NK-92 treated with Interleukin-12 subunit alpha and Interleukin-12 subunit beta, amount 100 ng/mL, for 24 hours (cell line): ENCODE results near the gene TESK1.
A peak's percentile ranks its signal among the peaks of the same experiment; 100 is the strongest.
"Not testable (repeated sequence)": the region's sequence is repeated elsewhere in the genome, so short reads cannot be mapped to it uniquely, and the experiment has no call there.

Source experiments
- DNase-seq: peaks from one replicate; lab custom pipeline; 2025; lab: John Stamatoyannopoulos, UW

Gene TESK1

GRCh38 chr9:35604578-35605350 is at the start of gene TESK1:
Gene TESK1 (plus strand): TSS chr9:35605262. CDS start chr9:35605620, 358 bp downstream.
- DNase-seq = peak; percentile 77

DNA sequence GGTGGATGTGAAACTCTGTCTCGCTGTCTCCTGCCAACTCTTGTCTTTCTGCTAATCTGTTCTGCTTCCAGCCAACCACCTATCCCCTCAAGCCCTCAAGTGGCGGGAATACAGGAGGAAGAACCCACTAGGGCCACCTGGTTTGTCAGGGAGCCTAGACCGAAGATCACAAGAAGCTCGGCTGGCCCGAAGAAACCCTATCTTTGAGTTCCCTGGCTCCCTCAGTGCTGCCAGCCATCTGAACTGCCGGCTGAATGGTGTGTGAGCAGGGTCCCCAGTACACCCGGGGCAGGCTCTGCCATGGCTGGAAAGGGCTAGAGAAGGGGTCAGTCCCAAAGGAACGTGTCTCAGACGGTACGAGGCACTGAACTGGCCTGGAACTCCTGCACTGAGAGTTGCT is 49.2 kb upstream of the TESK1 start:
- no peak for DNase-seq

GRCh38 chr9:35556776-35557175 is 48.3 kb upstream of the TESK1 start:
- no peak for DNase-seq

DNA sequence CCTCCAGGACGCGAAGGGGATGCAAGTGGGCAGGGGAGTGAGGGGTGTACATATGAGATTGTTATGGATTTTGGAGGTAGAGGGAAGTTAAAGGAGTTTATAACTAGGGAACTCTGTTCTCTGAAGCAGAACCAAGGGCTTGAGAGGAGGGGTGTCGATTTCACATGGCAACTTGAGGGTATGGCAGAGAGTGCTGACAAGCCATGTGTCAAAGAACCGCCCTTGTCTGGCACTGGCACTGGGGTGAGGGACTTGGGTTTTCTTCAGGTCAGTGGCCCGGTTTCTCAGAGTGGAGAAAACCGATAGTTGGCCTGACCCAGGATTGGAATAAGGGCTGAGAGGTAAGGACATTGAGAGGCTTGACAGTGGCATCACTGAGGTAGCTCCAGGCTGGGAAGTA is 47.7 kb upstream of the TESK1 start:
- no peak for DNase-seq

- DNase-seq = no peak
Measured at GRCh38 chr9:35558185-35558584, 46.9 kb upstream of the TESK1 start.

- no peak for DNase-seq
Measured at GRCh38 chr9:35559792-35560530, 45.1 kb upstream of the TESK1 start.

- DNase-seq = no peak
Measured at GRCh38 chr9:35560625-35561337, 44.3 kb upstream of the TESK1 start.

- DNase-seq = no peak
Measured at GRCh38 chr9:35561468-35562261, 43.4 kb upstream of the TESK1 start.

- DNase-seq = no peak
Measured at GRCh38 chr9:35562895-35563780, 41.9 kb upstream of the TESK1 start.

DNA sequence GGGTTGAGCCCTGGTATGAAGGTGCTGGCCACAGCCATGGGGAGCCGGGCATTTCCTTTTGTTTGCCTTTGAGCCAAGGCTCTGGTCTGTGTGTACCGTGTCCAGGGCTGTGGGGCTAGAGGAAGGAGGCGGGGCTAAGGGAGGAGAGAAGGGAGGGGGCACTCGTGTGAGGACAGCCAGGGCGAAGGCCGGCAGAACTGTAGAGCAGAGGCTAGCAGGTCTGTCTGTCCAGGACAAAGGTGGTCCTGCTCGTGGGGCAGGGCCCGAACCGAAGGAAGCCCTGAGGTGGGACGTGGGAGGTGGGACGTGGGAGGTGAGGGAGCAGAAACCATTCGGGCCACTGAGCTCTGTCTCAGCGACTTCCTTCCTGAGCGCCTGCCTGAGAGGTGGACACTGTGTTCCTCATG is 41.3 kb upstream of the TESK1 start:
- no peak for DNase-seq

DNA sequence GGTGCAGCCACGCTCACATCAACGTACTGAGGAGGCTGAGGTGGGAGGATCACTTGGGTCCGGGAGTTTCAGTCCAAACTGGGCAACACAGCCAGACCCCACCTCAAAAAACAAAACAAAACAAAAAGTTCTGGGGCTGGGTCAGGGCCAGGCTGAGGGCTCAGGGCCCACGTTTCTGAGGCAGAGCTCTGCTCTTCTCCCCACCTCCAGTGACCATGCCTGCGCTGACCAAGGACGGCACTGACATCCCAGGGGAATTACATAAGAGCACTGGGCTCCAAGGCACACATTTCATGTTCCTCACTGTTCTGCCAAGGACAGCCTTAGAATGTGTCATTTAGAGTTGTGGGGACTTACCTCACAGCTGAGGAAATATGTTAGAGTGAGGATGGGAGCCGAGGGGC is 40.4 kb upstream of the TESK1 start:
- no peak for DNase-seq

- DNase-seq = no peak
Measured at GRCh38 chr9:35566417-35566816, 38.6 kb upstream of the TESK1 start.

GRCh38 chr9:35568196-35568595 is 36.9 kb upstream of the TESK1 start:
- DNase-seq = no peak

DNA sequence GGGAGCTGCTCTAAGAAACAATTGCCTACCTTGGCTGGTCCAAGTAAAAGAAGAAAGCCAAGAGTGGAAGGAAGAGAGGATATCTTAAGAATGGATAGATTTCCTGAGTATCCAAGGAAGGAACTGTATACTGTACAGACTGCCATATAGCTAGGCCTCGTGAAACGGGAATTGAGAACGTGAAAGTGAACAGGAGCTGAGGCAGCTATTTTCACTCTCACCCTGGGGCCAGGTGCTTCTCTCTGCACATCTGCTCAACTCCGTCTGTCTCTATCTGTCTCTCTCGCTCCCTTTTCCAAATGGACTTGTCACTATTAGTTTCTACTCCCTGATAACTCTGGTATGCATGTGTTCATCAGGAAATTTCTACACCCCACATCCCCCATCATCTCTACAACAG is 35.9 kb upstream of the TESK1 start:
- no peak for DNase-seq

DNA sequence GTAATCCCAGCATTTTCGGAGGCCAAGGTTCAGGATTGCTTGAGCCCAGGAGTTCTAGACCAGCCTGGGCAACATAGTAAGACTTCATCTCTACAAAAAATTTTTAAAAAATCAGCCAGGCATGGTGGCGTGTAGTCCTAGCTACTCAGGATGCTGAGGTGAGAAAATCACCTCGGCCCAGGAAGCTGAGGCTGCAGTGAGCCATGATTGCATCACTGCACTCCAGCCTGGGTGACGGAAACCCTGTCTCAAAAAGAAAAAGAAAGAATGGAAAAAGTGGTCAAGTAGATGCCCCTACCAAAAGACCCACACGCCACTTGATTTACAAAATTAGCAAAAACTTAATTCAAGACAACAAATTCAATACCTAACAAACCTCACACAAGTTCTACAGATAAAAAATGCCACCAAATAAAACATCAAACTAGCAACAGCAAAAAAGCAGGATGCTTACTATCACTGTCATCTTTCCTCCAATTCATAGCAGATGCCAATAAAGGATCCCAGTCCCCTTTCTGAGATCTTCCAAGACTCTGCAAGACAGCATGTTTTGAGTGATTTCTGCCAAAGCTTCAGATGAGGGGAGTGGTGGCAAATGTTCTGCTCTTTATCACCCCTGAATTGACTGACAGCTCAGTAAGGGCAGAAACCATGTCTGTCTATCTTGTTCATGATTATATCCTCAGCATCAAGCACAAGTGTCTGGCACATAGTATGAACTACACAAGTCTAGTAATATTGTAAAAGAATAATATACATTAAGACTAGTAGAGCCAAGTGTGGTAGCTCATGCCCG is 34.2 kb upstream of the TESK1 start:
- peak; percentile 34 for DNase-seq

DNA sequence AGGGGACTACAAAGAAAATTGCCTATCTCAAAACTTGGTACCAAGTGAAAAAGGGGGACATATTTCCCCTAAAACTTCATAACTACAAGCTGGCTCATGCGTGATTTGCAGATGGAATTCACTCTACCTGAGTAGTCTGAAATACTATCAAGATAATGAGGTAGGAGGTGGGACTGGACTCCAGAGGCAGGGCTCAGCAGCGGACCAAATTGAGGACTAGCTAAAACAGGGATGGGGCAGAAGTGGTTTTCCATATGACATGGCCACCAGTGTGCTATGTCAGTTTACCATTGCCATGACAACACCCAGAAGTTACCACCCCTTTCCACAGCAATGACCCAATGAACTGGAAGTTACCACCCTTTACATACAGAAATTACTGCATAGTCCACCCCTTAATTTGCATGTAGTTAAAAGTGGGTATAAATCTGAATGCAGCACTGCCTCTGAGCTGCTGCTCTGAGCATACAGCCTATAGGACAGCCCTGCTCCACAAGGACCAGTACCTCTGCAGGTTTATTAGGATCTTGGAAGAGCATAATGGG is 30.4 kb upstream of the TESK1 start:
- DNase-seq = no peak

DNA sequence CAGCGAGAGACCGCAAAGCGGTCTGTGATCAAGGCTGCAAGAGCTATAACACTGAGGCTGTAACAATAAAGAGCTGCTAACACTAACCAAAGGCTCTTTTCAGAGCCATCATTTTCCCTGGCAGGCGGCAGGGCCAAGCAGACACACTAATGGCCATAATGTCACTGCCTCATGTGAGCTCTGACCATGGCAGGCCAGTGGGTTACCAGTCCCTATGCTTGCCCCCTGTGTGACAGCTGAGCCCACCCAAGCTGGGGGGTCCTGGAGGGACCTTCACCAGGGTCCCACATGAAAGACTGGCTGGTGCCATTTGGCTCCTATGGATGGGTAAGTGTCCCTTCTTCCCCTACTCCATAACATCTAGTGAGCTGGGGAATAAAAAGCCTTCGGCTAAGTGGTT is 29.6 kb upstream of the TESK1 start:
- no peak for DNase-seq

DNA sequence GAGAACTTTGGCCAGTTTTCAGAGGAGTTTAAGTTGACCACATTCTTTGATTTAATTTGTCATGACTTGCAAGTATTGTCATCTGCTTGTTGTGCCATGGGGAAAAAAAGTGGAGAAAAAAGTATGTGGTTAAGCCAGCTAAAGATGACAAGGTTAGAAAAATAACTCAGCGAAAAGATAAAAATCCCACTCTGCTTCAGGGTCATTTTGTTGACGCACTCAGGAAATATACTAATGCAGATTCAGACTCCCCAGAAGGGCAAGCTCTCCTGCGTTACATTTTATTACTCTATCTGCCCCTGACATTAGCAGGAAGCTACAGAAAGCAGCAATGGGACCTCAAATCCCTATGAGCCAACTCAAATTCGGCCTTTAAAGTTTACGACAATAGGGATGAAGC is 27.6 kb upstream of the TESK1 start:
- DNase-seq = no peak

- no peak for DNase-seq
Measured at GRCh38 chr9:35579130-35579529, 25.9 kb upstream of the TESK1 start.

DNA sequence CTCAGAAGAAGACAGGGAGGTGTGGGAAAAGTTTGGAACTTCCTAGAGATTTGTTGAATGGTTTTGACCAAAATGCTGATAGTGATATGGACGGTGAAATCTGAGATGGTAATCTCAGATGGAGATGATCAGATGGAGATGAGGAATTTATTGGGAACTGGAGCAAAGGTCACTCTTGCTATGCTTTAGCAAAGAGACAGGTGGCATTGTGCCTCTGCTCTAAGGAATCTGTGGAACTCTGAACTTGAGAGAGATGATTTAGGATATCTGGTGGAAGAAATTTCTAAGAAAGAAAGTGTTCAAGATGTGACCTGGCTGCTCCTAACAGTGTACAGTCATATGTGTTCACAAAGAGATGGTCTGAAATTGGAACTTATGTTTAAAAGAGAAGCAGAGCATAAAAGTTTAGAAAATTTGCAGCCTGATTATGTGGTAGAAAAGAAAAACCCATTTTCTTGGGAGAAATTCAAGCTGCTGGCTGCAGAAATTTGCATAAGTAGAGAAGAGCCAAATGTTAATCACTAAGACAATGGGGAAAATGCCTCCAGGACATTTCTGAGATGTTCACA is 25.3 kb upstream of the TESK1 start:
- DNase-seq = not testable (repeated sequence)
